GM12865 (cell line): ENCODE data around the gene GTF2A1L.
A peak's percentile ranks its signal among the peaks of the same experiment; 100 is the strongest.
"Not testable (repeated sequence)": the region's sequence is repeated elsewhere in the genome, so short reads cannot be mapped to it uniquely, and the experiment has no call there.

Source experiments
- DNase-seq: peaks from one replicate; pipeline ENCODE4 v3.0.0; 2010; ENCODE audit warnings: low read depth
- H3K4me3 ChIP-seq: 2 replicates; pipeline ENCODE4 v1.5.1; 2011; ENCODE audit warnings: mild to moderate bottlenecking, low read depth, low read length, control low read depth
- CTCF ChIP-seq: IDR thresholded peaks from 2 replicates; pipeline ENCODE4 v1.5.1; 2011; ENCODE audit warnings: low read length, control low read depth, low read depth, inconsistent platforms; ENCODE audit not compliant: insufficient read depth; ENCODE audit errors: missing control alignments

Gene GTF2A1L

DNA sequence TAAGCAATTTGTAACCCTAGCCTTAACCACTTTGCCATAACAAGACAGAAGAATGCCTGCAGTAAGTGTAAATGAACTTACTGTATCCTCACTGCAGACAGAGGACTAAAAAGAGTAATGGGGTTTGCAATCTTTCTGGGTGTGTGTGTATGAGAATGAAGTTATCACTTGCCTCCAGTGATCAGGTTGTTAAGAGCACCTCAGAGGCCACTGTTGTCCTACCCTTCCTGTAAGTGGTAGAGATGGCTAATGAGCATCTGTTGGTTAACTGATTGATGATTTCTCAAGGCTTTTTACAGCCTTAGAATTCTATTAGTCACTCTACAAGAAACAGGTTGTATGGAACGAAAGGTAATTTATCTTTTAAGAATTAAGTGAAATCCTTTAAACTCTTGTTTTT, 27.6 kb upstream of the GTF2A1L start:
- no peak for DNase-seq
- H3K4me3 ChIP-seq: no peak overlapping the region
- no peak for TF ChIP-seq CTCF

DNA sequence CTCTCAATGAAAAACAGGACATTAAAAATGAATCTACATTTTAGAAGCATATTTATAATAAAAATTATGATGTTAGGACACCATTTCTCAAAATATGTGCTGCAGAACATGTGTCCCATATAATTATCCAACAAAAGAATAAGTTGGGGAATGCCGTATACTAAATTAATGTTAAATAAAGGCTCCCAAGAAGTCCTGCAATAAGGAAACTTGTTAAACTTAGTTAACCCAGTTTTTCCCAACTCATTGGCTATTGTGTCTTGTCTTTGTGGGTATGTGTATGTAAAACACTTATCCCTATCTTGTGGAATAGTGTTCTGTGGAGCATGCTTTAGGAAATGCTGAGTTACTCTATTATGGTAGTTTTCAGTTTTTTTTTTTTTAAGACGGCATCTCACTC, 25.6 kb upstream of the GTF2A1L start:
- H3K4me3 ChIP-seq: no peak overlapping the region
- TF ChIP-seq CTCF: no peak
- no peak for DNase-seq

GRCh38 chr2:48596751-48597150, 20.9 kb upstream of the GTF2A1L start:
- DNase-seq, H3K4me3 ChIP-seq: not testable (repeated sequence)

DNA sequence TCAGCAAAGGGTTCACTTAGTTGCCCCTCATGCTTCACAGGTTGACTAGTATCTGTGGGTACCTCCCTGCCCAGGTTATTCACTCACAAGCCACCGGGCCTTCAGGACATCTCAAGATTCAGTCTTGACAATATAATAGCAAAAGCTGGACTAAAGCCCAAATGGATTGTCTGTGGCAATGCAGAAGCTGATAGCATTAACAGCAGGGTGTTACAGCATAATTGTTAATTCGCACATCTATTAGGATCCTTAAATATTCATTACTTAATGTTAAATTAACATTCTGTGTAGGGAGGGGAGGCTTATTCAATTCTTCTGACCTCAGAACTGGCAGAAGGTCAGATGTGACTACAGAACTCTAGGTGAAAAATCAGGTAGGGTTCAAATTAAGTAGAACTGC, 20.2 kb upstream of the GTF2A1L start:
- TF ChIP-seq CTCF: no peak
- DNase-seq: no peak
- no peak overlapping the region for H3K4me3 ChIP-seq

- TF ChIP-seq CTCF: peak; percentile 64
- no peak overlapping the region for H3K4me3 ChIP-seq
- peak; percentile 37 for DNase-seq
Measured at GRCh38 chr2:48600204-48600813, 17.3 kb upstream of the GTF2A1L start.

DNA sequence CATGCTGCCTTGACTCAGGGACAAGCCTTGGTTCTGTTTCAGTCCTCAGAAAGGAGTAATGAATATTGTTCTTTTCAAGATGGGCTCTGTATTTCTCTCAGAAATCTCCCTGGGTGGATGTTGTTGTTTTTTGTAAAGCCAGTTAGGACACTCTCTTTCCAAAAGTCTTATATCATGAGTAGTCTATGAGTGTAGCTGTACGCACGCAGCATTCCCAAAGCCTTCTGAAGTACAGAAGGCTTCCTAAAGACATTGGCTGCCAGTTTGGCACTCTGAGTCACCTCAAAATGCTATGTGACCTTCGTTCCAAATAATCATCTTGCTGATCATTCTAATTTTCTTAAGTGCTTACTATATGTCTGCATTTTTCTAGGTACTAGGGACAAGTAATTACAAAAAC, 16.7 kb upstream of the GTF2A1L start:
- no peak for DNase-seq
- no peak for TF ChIP-seq CTCF
- H3K4me3 ChIP-seq: no peak overlapping the region

- no peak overlapping the region for H3K4me3 ChIP-seq
- peak; percentile 52 for TF ChIP-seq CTCF
- peak; percentile 39 for DNase-seq
Measured at GRCh38 chr2:48601349-48601748, 16.3 kb upstream of the GTF2A1L start.
